IMR-90 (cell line): ENCODE results near the gene RADIL.

ENCODE experiments used
- BHLHE40 ChIP-seq: fragments of 150-350 bp; IDR thresholded peaks from 2 replicates; pipeline ENCODE4 v1.6.1; 2016; ENCODE audit warnings: mild to moderate bottlenecking, low read depth, low read length
- CEBPB ChIP-seq: IDR thresholded peaks from 2 replicates; pipeline ENCODE4 v1.6.1; 2012; ENCODE audit warnings: low read depth, low read length, improper control_type of control experiment
- CHD1 ChIP-seq: IDR thresholded peaks from 2 replicates; pipeline ENCODE4 v1.6.1; 2012; ENCODE audit warnings: low read depth, low read length, improper control_type of control experiment
- CTCF ChIP-seq: conservative IDR thresholded peaks from 2 replicates; pipeline ENCODE4 v1.5.1; 2012; ENCODE audit warnings: mild to moderate bottlenecking, low read depth, low read length, improper control_type of control experiment
- POLR2A ChIP-seq: IDR thresholded peaks from 2 replicates; pipeline ENCODE4 v1.6.1; 2012; ENCODE audit warnings: mild to moderate bottlenecking, low read depth, low read length
- RCOR1 ChIP-seq: IDR thresholded peaks from 2 replicates; pipeline ENCODE4 v1.6.1; 2012; ENCODE audit warnings: mild to moderate bottlenecking, low read length, improper control_type of control experiment; ENCODE audit not compliant: insufficient replicate concordance
- TF ChIP-seq, protein P1 (sequence below): fragments of 150-350 bp; IDR thresholded peaks from 2 replicates; pipeline ENCODE4 v1.6.1; 2017; ENCODE audit warnings: mild to moderate bottlenecking, antibody characterized with exemption, low read length, low read depth
- TF ChIP-seq, protein P2 (sequence below): fragments of 150-350 bp; IDR thresholded peaks from 2 replicates; pipeline ENCODE4 v1.6.1; 2016; ENCODE audit warnings: low read depth, mild to moderate bottlenecking, low read length, moderate library complexity, borderline replicate concordance

DNA sequence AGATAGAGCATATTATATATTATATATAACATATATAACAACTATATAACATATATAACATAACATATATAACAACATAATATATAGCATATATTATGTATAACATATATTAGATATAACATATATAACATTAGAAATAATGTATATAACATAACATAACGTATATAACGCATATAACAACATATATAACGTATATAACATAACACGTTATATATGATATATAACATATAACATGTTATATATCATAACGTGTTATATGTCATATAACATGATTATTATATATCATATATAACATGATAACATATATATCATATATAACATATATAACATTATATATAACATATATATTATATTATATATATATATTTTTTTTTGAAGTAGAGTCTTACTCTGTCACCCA, 104.4 kb downstream of the RADIL start:
- TF ChIP-seq POLR2A = no peak
- no peak for TF ChIP-seq CTCF
- no peak for TF ChIP-seq RCOR1
- TF ChIP-seq, protein P1, sequence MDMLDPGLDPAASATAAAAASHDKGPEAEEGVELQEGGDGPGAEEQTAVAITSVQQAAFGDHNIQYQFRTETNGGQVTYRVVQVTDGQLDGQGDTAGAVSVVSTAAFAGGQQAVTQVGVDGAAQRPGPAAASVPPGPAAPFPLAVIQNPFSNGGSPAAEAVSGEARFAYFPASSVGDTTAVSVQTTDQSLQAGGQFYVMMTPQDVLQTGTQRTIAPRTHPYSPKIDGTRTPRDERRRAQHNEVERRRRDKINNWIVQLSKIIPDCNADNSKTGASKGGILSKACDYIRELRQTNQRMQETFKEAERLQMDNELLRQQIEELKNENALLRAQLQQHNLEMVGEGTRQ = no peak
- TF ChIP-seq, protein P2, sequence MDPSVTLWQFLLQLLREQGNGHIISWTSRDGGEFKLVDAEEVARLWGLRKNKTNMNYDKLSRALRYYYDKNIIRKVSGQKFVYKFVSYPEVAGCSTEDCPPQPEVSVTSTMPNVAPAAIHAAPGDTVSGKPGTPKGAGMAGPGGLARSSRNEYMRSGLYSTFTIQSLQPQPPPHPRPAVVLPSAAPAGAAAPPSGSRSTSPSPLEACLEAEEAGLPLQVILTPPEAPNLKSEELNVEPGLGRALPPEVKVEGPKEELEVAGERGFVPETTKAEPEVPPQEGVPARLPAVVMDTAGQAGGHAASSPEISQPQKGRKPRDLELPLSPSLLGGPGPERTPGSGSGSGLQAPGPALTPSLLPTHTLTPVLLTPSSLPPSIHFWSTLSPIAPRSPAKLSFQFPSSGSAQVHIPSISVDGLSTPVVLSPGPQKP = no peak
- TF ChIP-seq BHLHE40 = no peak
- no peak for TF ChIP-seq CEBPB
- no peak for TF ChIP-seq CHD1
